SK-N-SH (cell line): ENCODE measurements around the gene SAG. TPM values are rescaled to one million over a fixed set of nuclear protein-coding genes. Genes with fewer than 3 reads are reported as not detected.

Source experiments
- CTCF ChIA-PET: fragments of 300-600, 350-600 bp; formaldehyde crosslinking; extraction: SDS; loops from one replicate; lab custom pipeline; 2021; lab: Yijun Ruan, JAX
- POLR2A ChIA-PET: fragments of 350-600 bp; sonication (Branson Sonifier 250); formaldehyde crosslinking; extraction: SDS; loops from one replicate; lab custom pipeline; 2020; ENCODE audit warnings: antibody characterized with exemption, inconsistent platforms; lab: Yijun Ruan, JAX
- DNase-seq: peaks from one replicate; pipeline ENCODE4 v3.0.0; 2012
- H2AFZ ChIP-seq: fragments of 200-600 bp; sonication (generic); 2 replicates; pipeline ENCODE4 v1.8.1; 2016; ENCODE audit warnings: antibody characterized with exemption, mild to moderate bottlenecking, low read depth
- H3F3A ChIP-seq: fragments of 200-600 bp; sonication (generic); replicated peaks from 2 replicates; pipeline ENCODE3; 2016; ENCODE audit warnings: antibody characterized with exemption, mild to moderate bottlenecking; ENCODE audit not compliant: insufficient read depth
- H3K27ac ChIP-seq, 2 experiments: fragments of 200-500 bp in 1 of 2; fragments of 200-600 bp in 1 of 2; sonication (Bioruptor generic) in 1 of 2; sonication (generic), shearing (Covaris generic) in 1 of 2; 2 replicates each; pipeline versions ENCODE4 v1.5.1 to v1.6.1; 2014 to 2016; ENCODE audit warnings: low read depth in 2 of 2, inconsistent platforms in 1 of 2, low read length in 1 of 2, mild to moderate bottlenecking in 1 of 2, mixed read lengths in 1 of 2
- H3K27me3 ChIP-seq: fragments of 200-600 bp; sonication (generic), shearing (Covaris generic); 2 replicates; pipeline ENCODE4 v1.6.1; 2016; ENCODE audit warnings: mixed run types; ENCODE audit not compliant: insufficient read depth
- H3K36me3 ChIP-seq, 2 experiments: fragments of 200-500 bp in 1 of 2; fragments of 200-600 bp in 1 of 2; sonication (Bioruptor generic) in 1 of 2; sonication (generic) in 1 of 2; replicated peaks in 1 of 2; 2 replicates each; pipeline versions ENCODE3 to v1.5.1; 2014 to 2016; ENCODE audit warnings: low read length in 1 of 2, mild to moderate bottlenecking in 1 of 2; ENCODE audit not compliant: insufficient read depth in 2 of 2, control insufficient read depth in 1 of 2
- H3K4me1 ChIP-seq, 2 experiments: fragments of 200-500 bp in 1 of 2; fragments of 200-600 bp in 1 of 2; sonication (Bioruptor generic) in 1 of 2; sonication (generic), shearing (Covaris generic) in 1 of 2; 2 replicates each; pipeline versions ENCODE4 v1.5.1 to v1.6.1; 2014 to 2016; ENCODE audit warnings: low read depth in 1 of 2, low read length in 1 of 2, mixed run types in 1 of 2; ENCODE audit not compliant: insufficient read depth in 2 of 2, control insufficient read depth in 1 of 2
- H3K4me2 ChIP-seq: fragments of 200-600 bp; sonication (generic), shearing (Covaris generic); 2 replicates; pipeline ENCODE4 v1.6.1; 2017; ENCODE audit warnings: mixed run types
- H3K4me3 ChIP-seq, 2 experiments: fragments of 200-500 bp in 1 of 2; fragments of 200-600 bp in 1 of 2; sonication (Bioruptor generic) in 1 of 2; sonication (generic), shearing (Covaris generic) in 1 of 2; 2 replicates each; pipeline versions ENCODE4 v1.5.1 to v1.8.1; 2014 to 2016; ENCODE audit warnings: low read depth in 2 of 2, inconsistent platforms in 1 of 2, low read length in 1 of 2, mild to moderate bottlenecking in 1 of 2, mixed read lengths in 1 of 2, moderate library complexity in 1 of 2
- H3K79me2 ChIP-seq: fragments of 200-600 bp; sonication (generic); 2 replicates; pipeline ENCODE4 v1.8.1; 2017; ENCODE audit warnings: mild to moderate bottlenecking; ENCODE audit not compliant: insufficient read depth
- H3K9ac ChIP-seq: fragments of 200-600 bp; sonication (generic); 2 replicates; pipeline ENCODE4 v1.6.1; 2017; ENCODE audit warnings: mixed run types
- H3K9me2 ChIP-seq: fragments of 200-600 bp; sonication (generic); 2 replicates; pipeline ENCODE4 v1.6.1; 2017; ENCODE audit warnings: mixed run types
- H3K9me3 ChIP-seq: fragments of 200-600 bp; sonication (generic); 2 replicates; pipeline ENCODE4 v1.6.1; 2017; ENCODE audit warnings: mixed run types, mild to moderate bottlenecking, moderate library complexity
- H4K20me1 ChIP-seq: fragments of 200-600 bp; sonication (generic); 2 replicates; pipeline ENCODE4 v1.6.1; 2017; ENCODE audit warnings: mild to moderate bottlenecking, mixed run types; ENCODE audit not compliant: insufficient read depth
- CTCF ChIP-seq: fragments of 200-600 bp; sonication (generic); IDR thresholded peaks from 2 replicates; pipeline ENCODE4 v1.6.1; 2017; ENCODE audit warnings: antibody characterized with exemption, mild to moderate bottlenecking, moderate library complexity
- EP300 ChIP-seq, 2 experiments: IDR thresholded peaks; 2 replicates each; pipeline versions ENCODE4 v1.4.0 to v1.6.1; 2012; ENCODE audit warnings: borderline replicate concordance in 1 of 2, low read depth in 1 of 2, low read length in 1 of 2
- FOXJ3 ChIP-seq: sonication (generic); formaldehyde crosslinking; IDR thresholded peaks from 2 replicates; pipeline ENCODE4 v1.5.1; 2020; ENCODE audit warnings: mild to moderate bottlenecking, missing genetic modification reagents
- FOXM1 ChIP-seq: IDR thresholded peaks from 2 replicates; pipeline ENCODE4 v1.4.0; 2012; ENCODE audit warnings: low read depth, mild to moderate bottlenecking
- GATA2 ChIP-seq: sonication (generic); formaldehyde crosslinking; IDR thresholded peaks from 2 replicates; pipeline ENCODE4 v1.5.0; 2020; ENCODE audit warnings: mild to moderate bottlenecking, missing genetic modification reagents
- JUND ChIP-seq: IDR thresholded peaks from 2 replicates; pipeline ENCODE4 v1.4.0; 2012
- MXI1 ChIP-seq: IDR thresholded peaks from 2 replicates; pipeline ENCODE4 v1.6.1; 2012; ENCODE audit warnings: mild to moderate bottlenecking, low read depth, low read length, improper control_type of control experiment
- NFIC ChIP-seq: IDR thresholded peaks from 2 replicates; pipeline ENCODE4 v1.4.0; 2012; ENCODE audit warnings: borderline replicate concordance
- RCOR1 ChIP-seq: fragments of 150-350 bp; IDR thresholded peaks from 2 replicates; pipeline ENCODE4 v1.6.1; 2017; ENCODE audit warnings: antibody characterized with exemption, low read length
- RFX5 ChIP-seq: IDR thresholded peaks from 2 replicates; pipeline ENCODE4 v1.6.1; 2012; ENCODE audit warnings: mild to moderate bottlenecking, improper control_type of control experiment, low read length
- RXRA ChIP-seq: IDR thresholded peaks from 2 replicates; pipeline ENCODE4 v1.4.0; 2012; ENCODE audit warnings: low read depth, mild to moderate bottlenecking, borderline replicate concordance
- SIN3A ChIP-seq: IDR thresholded peaks from 2 replicates; pipeline ENCODE4 v1.6.1; 2012; ENCODE audit warnings: low read depth, mild to moderate bottlenecking, low read length, moderate library complexity, borderline replicate concordance
- SMC3 ChIP-seq: IDR thresholded peaks from 2 replicates; pipeline ENCODE4 v1.6.1; 2012; ENCODE audit warnings: low read depth, low read length, improper control_type of control experiment
- TAF1 ChIP-seq: IDR thresholded peaks from 2 replicates; pipeline ENCODE4 v1.6.1; 2012; ENCODE audit warnings: low read depth, mild to moderate bottlenecking, low read length, moderate library complexity, borderline replicate concordance
- TEAD4 ChIP-seq: IDR thresholded peaks from 2 replicates; pipeline ENCODE4 v1.4.0; 2012; ENCODE audit warnings: mild to moderate bottlenecking, borderline replicate concordance; ENCODE audit not compliant: insufficient read depth
- YY1 ChIP-seq: IDR thresholded peaks from 2 replicates; pipeline ENCODE4 v1.4.0; 2012; ENCODE audit warnings: low read depth, mild to moderate bottlenecking
- ZBTB33 ChIP-seq: IDR thresholded peaks from 2 replicates; pipeline ENCODE4 v1.4.0; 2012; ENCODE audit warnings: low read depth, borderline replicate concordance
- WGBS: methylation state at CpG from one replicate; pipeline ENCODE4 v1.1.6; 2017; ENCODE audit warnings: low lambda C conversion rate; 5-methylcytosine and 5-hydroxymethylcytosine counted together
- polyA plus RNA-seq, 3 experiments: library from polyadenylated mRNA; depleted of rRNA; stranded (reverse); fragments of >200 nt; gene quantifications; 2 replicates each; pipeline ENCODE4 v1.2.3, GENCODE V29; 2012

Gene SAG
- polyA plus RNA-seq, 1 of the 3 experiments (the other 2 are of a cell fraction) = not detected

GRCh38 chr2:233270951-233271350 is 36.7 kb upstream of the SAG start:
- Histone ChIP-seq H3F3A (no peaks in the 10 kb centered on the region), H3K9me3 (no peaks in the 10 kb centered on the region), H3K9ac (no peak overlapping the region), H3K27ac (no peak overlapping the region), H3K4me1 (no peaks in the 10 kb centered on the region), H3K36me3 (peaks cover 86 to 90% of the 10 kb centered on the region in 2 experiments), H3K4me2 (no peak overlapping the region), H3K9me2 (no peaks in the 10 kb centered on the region), H3K4me3 (no peak overlapping the region), H3K27me3 (no peaks in the 10 kb centered on the region), H4K20me1 (no peaks in the 10 kb centered on the region), H2AFZ (no peak overlapping the region), H3K79me2 (no peaks in the 10 kb centered on the region; the same call in 1 of the 2 replicates)
- ChIA-PET CTCF (interaction anchor here (1.5 kb wide), 1 partner anchor 19 kb away, joined by 4 read pairs; the partner anchor contains the start of gene ATG16L1), POLR2A (no interaction called here)
- no peak for TF ChIP-seq YY1
- TF ChIP-seq RXRA = no peak
- TF ChIP-seq JUND = no peak
- no peak for TF ChIP-seq CTCF
- TF ChIP-seq RCOR1 = no peak
- TF ChIP-seq SIN3A = no peak
- no peak for TF ChIP-seq NFIC
- TF ChIP-seq EP300 (IDR thresholded peaks at IDR 0.05; ENCODE audit: borderline replicate concordance in 1 of 2, low read depth in 1 of 2, low read length in 1 of 2) = no peak
- no peak for TF ChIP-seq ZBTB33
- TF ChIP-seq SMC3 = no peak
- TF ChIP-seq FOXJ3 (CRISPR knock-in tag) = no peak
- no peak for TF ChIP-seq RFX5
- TF ChIP-seq MXI1 = no peak
- no peak for TF ChIP-seq TAF1
- no peak for TF ChIP-seq GATA2 (CRISPR knock-in tag)
- TF ChIP-seq TEAD4 = no peak
- WGBS = 94% methylated on average over 4 of the region's 4 CpGs
- no peak for DNase-seq

- H3K9me3 ChIP-seq = no peaks in the 10 kb centered on the region
- H3K9me2 ChIP-seq = no peaks in the 10 kb centered on the region
- H3K27ac ChIP-seq = no peak overlapping the region
- peaks cover 85 to 91% of the 10 kb centered on the region in 2 experiments for H3K36me3 ChIP-seq
- 90% methylated on average over 2 of the region's 2 CpGs for WGBS
- H3K27me3 ChIP-seq = no peaks in the 10 kb centered on the region
- ChIA-PET CTCF (interaction anchor here (1.1 to 1.5 kb wide), 2 partner anchors 20 to 561 kb away, joined by 3 to 4 read pairs; partner anchors contain the start of gene ATG16L1), POLR2A (no interaction called here)
- H3K4me3 ChIP-seq = no peak overlapping the region
- H3K4me2 ChIP-seq = no peak overlapping the region
- H3F3A ChIP-seq = no peaks in the 10 kb centered on the region
- no peak for TF ChIP-seq FOXM1
- no peak for DNase-seq
- no peak overlapping the region for H2AFZ ChIP-seq
- H3K4me1 ChIP-seq = no peaks in the 10 kb centered on the region
- H3K79me2 ChIP-seq = no peaks in the 10 kb centered on the region; the same call in 1 of the 2 replicates
- H3K9ac ChIP-seq = no peak overlapping the region
- H4K20me1 ChIP-seq = no peaks in the 10 kb centered on the region
Measured at GRCh38 chr2:233271693-233272092, 35.9 kb upstream of the SAG start.
